ENCODE measurements around the gene VARS2. TPM values are rescaled to one million over a fixed set of nuclear protein-coding genes. Genes with fewer than 3 reads are reported as not detected.

Gene VARS2
- total and polyA plus RNA-seq, 9 of the 15 experiments (the other 6 are each of a cell fraction or from before 2014, with no cell fraction given), result 1.6 to 53.6 (median 29.9) TPM

DNA sequence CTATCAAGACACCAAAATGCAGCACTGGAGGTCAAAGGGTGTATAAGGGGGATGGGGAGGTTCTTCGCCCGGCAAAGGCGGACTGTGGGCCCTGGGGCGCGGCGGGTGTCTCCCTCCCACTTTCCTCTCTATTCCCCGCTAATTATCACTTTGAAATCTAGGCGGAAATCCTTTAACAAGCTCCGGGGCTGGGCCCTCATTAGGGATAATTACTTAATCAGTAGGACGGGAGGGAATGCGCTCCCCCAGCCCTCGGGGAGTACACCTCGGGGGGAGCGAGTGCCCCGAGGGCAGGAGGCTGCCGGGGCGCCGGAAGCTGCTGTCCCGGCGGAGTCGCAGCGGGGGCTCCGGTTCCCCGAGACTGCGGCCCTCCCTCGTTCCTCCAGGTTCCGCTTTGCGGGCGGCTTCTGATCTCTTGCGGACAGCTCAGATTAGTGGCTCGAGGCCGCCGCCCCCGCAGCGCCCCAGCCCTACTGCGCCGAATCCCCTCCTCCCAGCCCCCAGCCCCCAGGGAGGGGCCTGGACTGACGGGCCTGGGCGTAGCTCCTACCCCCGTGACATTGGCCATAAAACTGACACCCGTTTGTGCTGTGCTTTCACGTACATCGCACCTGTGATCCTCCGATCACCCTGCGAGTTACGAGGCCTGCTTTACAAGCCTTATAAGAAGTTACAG, 41.5 kb downstream of the VARS2 start (continued):
- TF ChIP-seq, protein P1, sequence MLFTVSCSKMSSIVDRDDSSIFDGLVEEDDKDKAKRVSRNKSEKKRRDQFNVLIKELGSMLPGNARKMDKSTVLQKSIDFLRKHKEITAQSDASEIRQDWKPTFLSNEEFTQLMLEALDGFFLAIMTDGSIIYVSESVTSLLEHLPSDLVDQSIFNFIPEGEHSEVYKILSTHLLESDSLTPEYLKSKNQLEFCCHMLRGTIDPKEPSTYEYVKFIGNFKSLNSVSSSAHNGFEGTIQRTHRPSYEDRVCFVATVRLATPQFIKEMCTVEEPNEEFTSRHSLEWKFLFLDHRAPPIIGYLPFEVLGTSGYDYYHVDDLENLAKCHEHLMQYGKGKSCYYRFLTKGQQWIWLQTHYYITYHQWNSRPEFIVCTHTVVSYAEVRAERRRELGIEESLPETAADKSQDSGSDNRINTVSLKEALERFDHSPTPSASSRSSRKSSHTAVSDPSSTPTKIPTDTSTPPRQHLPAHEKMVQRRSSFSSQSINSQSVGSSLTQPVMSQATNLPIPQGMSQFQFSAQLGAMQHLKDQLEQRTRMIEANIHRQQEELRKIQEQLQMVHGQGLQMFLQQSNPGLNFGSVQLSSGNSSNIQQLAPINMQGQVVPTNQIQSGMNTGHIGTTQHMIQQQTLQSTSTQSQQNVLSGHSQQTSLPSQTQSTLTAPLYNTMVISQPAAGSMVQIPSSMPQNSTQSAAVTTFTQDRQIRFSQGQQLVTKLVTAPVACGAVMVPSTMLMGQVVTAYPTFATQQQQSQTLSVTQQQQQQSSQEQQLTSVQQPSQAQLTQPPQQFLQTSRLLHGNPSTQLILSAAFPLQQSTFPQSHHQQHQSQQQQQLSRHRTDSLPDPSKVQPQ (CRISPR knock-in tag; IDR thresholded peaks at IDR 0.05; ENCODE audit: borderline replicate concordance), result no peak
- TF ChIP-seq NFRKB (IDR thresholded peaks at IDR 0.05; ENCODE audit: low read depth) (no peak), DLX4 (CRISPR knock-in tag; IDR thresholded peaks at IDR 0.05) (no peak), SIN3B (IDR thresholded peaks at IDR 0.05; ENCODE audit: low read depth) (0 out of 2 replicates have a peak, but pooled peaks have one; percentile 13), ZBTB17 (CRISPR knock-in tag; IDR thresholded peaks at IDR 0.05) (no peak), ARHGAP35 (IDR thresholded peaks at IDR 0.05; ENCODE audit: partially characterized antibody) (no peak), TCF7 (IDR thresholded peaks at IDR 0.05; ENCODE audit: borderline replicate concordance) (peak; percentile 89), ZBTB40 (IDR thresholded peaks at IDR 0.05) (peak; percentile 97), ZBTB40 (CRISPR knock-in tag; IDR thresholded peaks at IDR 0.05) (no peak), CCNT2 (IDR thresholded peaks at IDR 0.05; ENCODE audit: borderline replicate concordance, extremely low read depth, insufficient read length, low read depth, low read length) (peak; percentile 96), CTCF (IDR thresholded peaks at IDR 0.05 in 2 of 3, conservative IDR thresholded peaks at IDR 0.05 in 1 of 3; ENCODE audit: insufficient read depth in 2 of 3, low read depth in 1 of 3, low read length in 3 of 3) (0 out of 6 replicates have a peak, but pooled peaks of 1 of the 3 experiments have one; percentile 2), ZNF384 (IDR thresholded peaks at IDR 0.05; ENCODE audit: low read depth, low read length) (no peak), TARDBP (IDR thresholded peaks at IDR 0.05) (peak; percentile 80), ATF7 (IDR thresholded peaks at IDR 0.05) (peak; percentile 86)

Data from K562 (cell line).